CMK (cell line): Measurements from ENCODE around the gene OTOG.

ENCODE experiments used
- DNase-seq: peaks from one replicate; pipeline ENCODE4 v3.0.0-alpha.2; 2010; ENCODE audit warnings: low read depth

OTOG gene

GRCh38 chr11:17540807-17541206 lies 6.3 kb upstream of the OTOG start:
- no peak for DNase-seq

DNA sequence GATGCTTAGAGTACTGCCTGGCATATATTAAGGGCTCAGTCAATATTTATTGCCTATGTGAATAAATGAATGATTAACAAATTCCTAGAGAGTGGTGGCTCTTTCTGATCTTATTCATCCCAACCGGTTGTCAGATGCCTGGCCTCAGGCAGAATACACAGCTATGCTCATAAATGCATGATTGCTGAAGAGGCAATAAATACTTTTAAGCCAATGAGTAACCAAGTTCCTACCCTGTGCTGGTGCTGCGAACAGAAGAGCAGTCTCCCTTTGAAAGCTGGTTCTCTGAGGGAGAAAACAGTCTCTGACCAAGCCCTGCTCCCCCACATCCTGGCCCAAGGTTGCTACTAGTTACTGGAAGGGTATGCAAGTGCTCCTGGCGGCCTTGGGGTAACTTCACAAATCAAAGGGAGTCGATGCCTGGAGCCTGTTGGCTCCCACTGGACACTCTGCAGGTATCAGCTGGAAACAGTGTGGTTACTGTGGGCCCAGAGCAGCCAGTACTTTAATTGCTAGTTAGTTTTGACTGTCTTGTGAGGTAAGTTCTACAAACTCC lies 5.7 kb upstream of the OTOG start:
- no peak for DNase-seq

DNA sequence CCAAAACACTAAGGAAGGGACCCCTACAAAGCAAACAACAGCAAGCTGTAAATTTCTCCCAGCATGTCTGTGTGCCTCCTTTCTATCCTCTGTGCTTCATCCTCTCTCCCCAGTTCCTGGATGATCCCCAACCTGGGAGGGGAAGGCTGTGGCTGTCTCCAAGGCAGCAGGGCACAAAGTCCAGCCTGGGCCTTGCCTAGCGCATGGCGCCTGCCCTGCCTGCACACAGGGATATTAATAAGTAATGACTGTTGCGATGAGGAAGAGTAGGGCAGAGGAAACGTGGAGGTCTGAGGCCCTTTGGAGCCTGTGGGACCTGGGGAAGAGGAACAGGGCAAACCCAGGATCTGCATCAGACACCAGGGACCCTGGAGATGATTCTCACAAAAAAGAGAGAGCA lies 4.8 kb upstream of the OTOG start:
- no peak for DNase-seq

GRCh38 chr11:17543041-17543440 lies 4.0 kb upstream of the OTOG start:
- no peak for DNase-seq

- no peak for DNase-seq
These were observed 3.4 kb upstream of the OTOG start for GRCh38 chr11:17543574-17544180.

DNA sequence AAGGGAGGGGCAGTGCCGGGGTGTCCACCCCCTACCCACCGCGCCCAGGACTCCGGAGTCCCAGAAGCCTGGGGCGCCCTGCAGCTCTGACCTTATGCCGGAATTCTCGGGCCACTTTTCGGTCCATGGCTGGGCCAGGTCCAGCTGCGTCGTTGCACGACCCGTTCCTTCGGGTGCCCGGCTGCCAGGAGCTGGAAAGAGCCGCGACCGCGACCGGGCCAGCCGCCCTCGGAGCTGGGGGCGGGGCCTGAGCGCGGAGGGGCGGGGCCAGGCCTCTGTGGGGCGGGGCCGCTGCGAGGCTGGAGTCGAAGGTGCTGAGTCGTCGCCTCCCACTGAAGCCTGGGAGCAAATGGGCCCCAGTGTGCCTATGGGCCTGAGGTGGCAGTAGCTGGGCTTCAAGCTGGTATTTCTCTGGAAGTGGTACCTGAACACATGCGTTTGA lies 2.9 kb upstream of the OTOG start, which contains the start of gene USH1C:
Gene USH1C, minus strand, starts transcription at position 236 of the 442 bp plus-strand sequence. Its CDS starts 109 bp downstream, at position 127.
- DNase-seq: no peak

DNA sequence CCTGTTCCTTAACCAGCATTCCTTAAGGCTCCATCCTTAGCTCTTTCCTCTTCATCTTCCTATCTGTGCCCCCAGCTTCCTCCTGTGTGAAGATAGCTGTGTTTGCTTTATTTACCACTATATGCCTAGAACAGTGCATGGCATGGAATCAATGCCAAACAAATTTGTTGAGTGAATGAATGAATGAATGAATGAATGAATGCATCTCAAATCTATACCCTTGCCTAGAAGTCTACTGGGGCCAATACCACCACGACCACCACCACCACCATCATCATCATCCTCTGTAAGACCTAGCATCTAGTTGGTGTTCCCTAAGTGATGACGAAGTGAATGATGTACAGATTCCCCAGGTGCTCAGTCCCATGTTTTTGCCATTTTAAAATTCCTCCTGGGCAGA lies 819 bp upstream of the OTOG start:
- DNase-seq: no peak

- DNase-seq: no peak
These were observed 873 bp downstream of the OTOG start for GRCh38 chr11:17547932-17548331.

- DNase-seq: no peak
These were observed 1.4 kb downstream of the OTOG start for GRCh38 chr11:17548444-17548843.

- no peak for DNase-seq
These were observed 3.6 kb downstream of the OTOG start for GRCh38 chr11:17550450-17551346.

DNA sequence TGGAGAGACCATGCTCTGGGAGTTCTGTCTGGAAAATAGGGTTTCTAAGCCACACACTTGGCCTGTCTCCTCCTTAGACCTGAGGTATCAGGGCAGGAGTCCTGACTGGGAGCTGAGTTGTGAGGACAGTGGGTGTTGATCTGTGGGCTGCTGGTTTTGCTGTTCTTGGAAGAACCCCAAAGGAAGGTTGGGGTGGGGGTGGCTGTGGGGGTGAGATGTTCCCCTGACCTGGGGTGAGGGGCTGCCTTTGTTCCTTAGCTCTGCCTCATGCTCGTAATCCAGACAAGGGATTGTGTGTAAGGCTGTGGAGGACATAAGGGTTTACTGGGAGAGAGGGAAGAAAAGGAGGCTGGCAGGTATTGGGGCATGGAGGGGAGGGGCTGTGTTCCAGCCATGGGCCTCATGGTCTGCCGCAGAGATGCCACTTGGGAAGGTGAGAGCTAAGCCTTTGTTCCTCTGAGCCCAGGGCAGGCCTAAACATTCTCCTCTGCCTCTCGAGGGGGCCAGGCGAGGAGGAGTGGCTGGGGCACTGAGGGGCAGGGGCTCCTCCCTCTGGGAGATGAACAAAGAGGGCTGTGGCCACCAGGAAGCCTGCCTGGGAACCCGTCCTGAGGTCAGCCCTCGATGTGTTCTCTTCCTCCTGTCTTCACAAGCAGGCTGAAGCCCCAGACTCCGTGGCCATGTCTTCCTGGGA lies 4.4 kb downstream of the OTOG start:
- DNase-seq: no peak

- DNase-seq: no peak
These were observed 4.9 kb downstream of the OTOG start for GRCh38 chr11:17552041-17552355.

DNA sequence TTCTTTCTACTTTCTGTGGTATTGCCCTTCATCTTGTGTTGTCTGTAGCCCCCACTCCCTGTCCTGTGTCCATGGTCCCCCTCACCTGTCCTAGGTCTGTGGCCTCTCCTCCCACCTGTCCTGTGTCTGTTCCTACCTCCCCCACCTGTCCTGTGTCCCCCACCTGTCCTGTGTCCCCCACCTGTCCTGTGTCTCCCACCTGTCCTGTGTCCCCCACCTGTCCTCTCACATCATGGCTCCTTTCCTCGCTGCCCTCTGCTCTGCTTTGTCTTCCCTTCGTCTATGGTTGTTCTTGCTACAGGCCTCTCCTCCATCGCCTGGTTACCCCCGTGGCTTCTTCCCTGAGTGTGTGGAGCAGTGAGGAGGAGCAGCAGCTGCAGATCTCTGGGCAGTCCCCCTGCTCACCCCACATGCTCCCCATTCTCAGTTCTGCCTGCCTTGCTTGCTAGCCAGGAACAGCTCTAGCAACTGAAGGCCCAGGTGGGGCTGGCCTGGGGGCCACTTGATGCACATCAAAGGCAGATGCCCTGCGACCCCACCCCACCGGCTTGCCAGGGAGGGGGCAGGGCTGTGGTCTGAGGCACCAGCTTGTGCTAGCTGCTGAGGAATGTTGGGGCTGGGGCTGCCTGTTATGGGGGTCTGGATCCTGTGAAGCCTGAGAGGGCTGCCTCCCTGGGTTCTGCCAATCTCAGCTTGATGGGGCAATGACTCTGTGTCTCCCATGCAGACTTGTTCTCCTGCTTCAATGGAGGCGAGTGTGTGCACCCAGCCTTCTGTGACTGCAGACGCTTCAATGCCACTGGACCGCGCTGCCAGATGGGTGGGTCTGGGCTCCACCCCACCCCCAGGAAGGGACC lies 5.6 kb downstream of the OTOG start:
- DNase-seq: no peak

DNA sequence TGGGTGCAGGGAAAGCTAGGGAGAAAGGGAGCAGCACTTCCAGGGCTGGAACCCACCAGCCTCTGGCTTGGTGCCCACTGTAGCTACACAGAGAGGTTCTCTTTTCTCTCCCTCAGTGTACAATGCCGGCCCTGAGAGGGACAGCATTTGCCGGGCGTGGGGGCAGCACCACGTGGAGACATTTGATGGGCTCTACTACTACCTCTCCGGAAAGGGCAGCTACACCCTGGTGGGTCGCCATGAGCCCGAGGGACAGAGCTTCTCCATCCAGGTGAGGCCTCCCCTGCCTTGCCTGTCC lies 6.1 kb downstream of the OTOG start:
- DNase-seq: no peak

- DNase-seq: no peak
These were observed 7.4 kb downstream of the OTOG start for GRCh38 chr11:17554487-17554886.

- no peak for DNase-seq
These were observed 9.9 kb downstream of the OTOG start for GRCh38 chr11:17556999-17557398.

GRCh38 chr11:17558025-17558780 lies 11.1 kb downstream of the OTOG start:
- no peak for DNase-seq

- DNase-seq: no peak
These were observed 11.9 kb downstream of the OTOG start for GRCh38 chr11:17558916-17559315.

DNA sequence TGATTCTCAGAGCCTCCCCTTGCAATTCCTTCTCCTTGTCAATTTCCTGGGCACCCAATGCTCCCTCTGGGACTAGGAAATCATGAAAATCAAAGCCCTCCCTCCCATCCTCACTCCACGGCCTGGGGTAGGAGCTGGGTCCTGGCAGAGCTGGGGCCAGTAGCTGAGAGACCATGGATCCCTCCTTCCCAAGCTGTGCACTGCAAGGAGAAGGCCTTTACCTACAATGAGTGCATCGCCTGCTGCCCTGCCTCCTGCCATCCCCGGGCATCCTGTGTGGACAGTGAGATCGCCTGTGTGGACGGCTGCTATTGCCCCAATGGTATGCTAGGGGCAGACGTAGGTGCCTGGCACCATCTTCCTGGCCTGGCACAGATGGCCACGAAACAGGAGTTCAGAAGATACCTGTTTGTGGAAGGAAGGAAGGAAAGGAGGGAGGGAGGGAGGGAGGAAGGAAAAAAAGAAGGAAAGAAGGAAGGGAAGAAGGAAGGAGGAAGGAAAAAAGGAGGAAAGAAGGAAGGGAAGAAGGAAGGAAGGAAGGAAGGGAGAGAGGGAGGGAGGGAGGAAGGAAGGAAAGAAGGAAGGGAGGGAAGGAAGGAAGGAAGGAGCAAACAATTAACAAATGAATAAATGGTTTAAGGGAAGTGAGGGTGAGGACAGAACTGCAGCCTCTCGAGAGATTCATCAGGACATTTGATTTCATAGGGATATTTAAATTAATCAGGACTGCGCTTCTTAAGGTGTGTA lies 12.5 kb downstream of the OTOG start:
- no peak for DNase-seq

DNA sequence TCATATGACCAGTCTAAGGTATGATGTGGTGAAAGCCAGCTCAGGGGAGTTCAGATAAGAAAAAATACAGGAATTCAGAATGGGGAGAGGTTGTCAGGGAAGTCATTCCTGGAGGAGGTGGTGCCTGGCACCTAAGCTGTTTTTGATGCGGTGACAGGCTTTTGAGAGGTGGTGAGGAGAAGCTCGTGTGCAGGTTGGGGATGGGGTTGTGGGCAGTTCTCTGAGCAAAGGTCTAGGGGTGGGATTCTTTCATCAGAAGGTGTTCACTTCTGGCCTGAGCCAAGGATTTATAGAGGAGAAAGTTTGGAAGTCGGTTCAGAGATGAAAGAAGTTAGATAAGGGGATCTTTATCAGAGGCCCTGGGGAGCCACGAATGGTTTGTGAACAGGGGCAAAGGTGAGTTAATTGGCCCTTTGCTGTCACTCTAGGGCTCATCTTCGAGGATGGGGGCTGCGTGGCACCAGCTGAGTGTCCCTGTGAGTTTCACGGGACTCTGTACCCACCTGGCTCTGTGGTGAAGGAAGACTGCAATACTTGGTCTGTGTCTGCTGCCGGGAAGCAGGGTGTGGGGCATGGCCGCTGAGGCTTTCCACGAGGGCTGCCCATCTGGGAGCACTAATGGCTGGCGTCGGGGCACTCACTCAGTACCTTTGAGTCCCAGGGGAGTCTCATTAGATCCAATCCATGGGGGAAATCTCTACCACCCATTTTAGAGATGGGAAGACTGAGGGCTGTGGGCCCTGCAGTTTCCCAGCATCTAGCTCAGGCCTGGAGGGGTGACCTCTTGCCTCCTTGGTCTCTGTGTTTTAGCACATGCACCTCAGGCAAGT lies 13.4 kb downstream of the OTOG start:
- no peak for DNase-seq
